Activated naive CD4-positive, alpha-beta T cell treated with anti-CD3 and anti-CD28 coated beads, Interleukin-2, amount 50 U/mL, for 72 hours (primary cell): ENCODE results near the gene AGAP2. TPM values are rescaled to one million over a fixed set of nuclear protein-coding genes. Genes with fewer than 3 reads are reported as not detected.

Experiments
- ATAC-seq, 2 donors: fragments of 150-1000 bp; cut with Tn5 transposase; 2 replicates each; pipeline ENCODE4 v1.10.0; 2021; ENCODE audit warnings: mild to moderate bottlenecking in 2 of 2, moderate library complexity in 2 of 2
- DNase-seq, 2 donors: peaks; one replicate each; pipeline ENCODE4 v3.0.0; 2021 to 2022; ENCODE audit warnings: low spot score in 2 of 2
- H3K27ac Mint-ChIP-seq, 2 donors: one replicate each; pipeline ENCODE4 v1.8.0; 2022; ENCODE audit warnings: mild to moderate bottlenecking in 2 of 2, mixed read lengths in 2 of 2
- H3K36me3 Mint-ChIP-seq, 2 donors: one replicate each; pipeline ENCODE4 v1.8.0; 2022; ENCODE audit warnings: mixed read lengths in 2 of 2
- H3K9me3 Mint-ChIP-seq, 2 donors: one replicate each; pipeline ENCODE4 v1.8.0; 2022; ENCODE audit warnings: mixed read lengths in 2 of 2
- total RNA-seq, 2 donors: library from RNA; stranded (reverse); gene quantifications; one replicate each; pipeline ENCODE4 v1.2.3, GENCODE V29; 2022

Gene AGAP2
- total RNA-seq, 2 donors from 2014 or later = 28.9 to 38.4 TPM

- H3K9me3 Mint-ChIP-seq = no peaks in the 10 kb centered on the region
- ATAC-seq (peak; percentile 83 to 93), DNase-seq (peak; percentile 86 to 91)
- peak within 1 kb of the TSS; percentile 89 to 94 for H3K27ac Mint-ChIP-seq
- peaks cover 0 to 29% of the 10 kb centered on the region in 2 donors for H3K36me3 Mint-ChIP-seq
These were observed 33.4 kb upstream of the AGAP2 start, which contains the start of gene METTL1 for GRCh38 chr12:57771873-57772428. METTL1 (minus strand) TSS chr12:57772105; CDS start chr12:57772083, 22 bp downstream.

GRCh38 chr12:57771236-57771872 is 32.8 kb upstream of the AGAP2 start:
- ATAC-seq = peak; percentile 71 to 84
- peak overlapping the region; percentile 89 to 94 for H3K27ac Mint-ChIP-seq
- peaks cover 0 to 29% of the 10 kb centered on the region in 2 donors for H3K36me3 Mint-ChIP-seq
- no peaks in the 10 kb centered on the region for H3K9me3 Mint-ChIP-seq
- peak in 1 of 2 donors; percentile 86 for DNase-seq

GRCh38 chr12:57770734-57771133 is 32.2 kb upstream of the AGAP2 start:
- ATAC-seq (no peak), DNase-seq (no peak)
- peaks cover 0 to 24% of the 10 kb centered on the region in 2 donors for H3K36me3 Mint-ChIP-seq
- peak overlapping the region in 1 of 2 donors; percentile 94 for H3K27ac Mint-ChIP-seq
- no peaks in the 10 kb centered on the region for H3K9me3 Mint-ChIP-seq

- ATAC-seq (no peak), DNase-seq (no peak)
- Mint-ChIP-seq H3K36me3 (peaks cover 0 to 30% of the 10 kb centered on the region in 2 donors), H3K27ac (peak overlapping the region in 1 of 2 donors; percentile 94), H3K9me3 (no peaks in the 10 kb centered on the region)
These were observed 31.1 kb upstream of the AGAP2 start for GRCh38 chr12:57769594-57769993.

- peaks cover 11 to 45% of the 10 kb centered on the region in 2 donors for H3K36me3 Mint-ChIP-seq
- no peak overlapping the region for H3K27ac Mint-ChIP-seq
- DNase-seq (no peak), ATAC-seq (no peak)
- H3K9me3 Mint-ChIP-seq = no peaks in the 10 kb centered on the region
These were observed 29.3 kb upstream of the AGAP2 start for GRCh38 chr12:57767876-57768275.

GRCh38 chr12:57767305-57767698 is 28.8 kb upstream of the AGAP2 start:
- DNase-seq (no peak), ATAC-seq (no peak)
- Mint-ChIP-seq H3K9me3 (no peaks in the 10 kb centered on the region), H3K36me3 (peaks cover 11 to 43% of the 10 kb centered on the region in 2 donors), H3K27ac (no peak overlapping the region)

- DNase-seq = no peak
- peaks cover 11 to 40% of the 10 kb centered on the region in 2 donors for H3K36me3 Mint-ChIP-seq
- no peaks in the 10 kb centered on the region for H3K9me3 Mint-ChIP-seq
- H3K27ac Mint-ChIP-seq = peak within 1 kb of the TSS in 1 of 2 donors; percentile 83
- peak in 1 of 2 donors; percentile 23 for ATAC-seq
These were observed 28.1 kb upstream of the AGAP2 start, which contains the start of gene CYP27B1 for GRCh38 chr12:57766464-57767304. CYP27B1 (minus strand) TSS chr12:57767078; CDS start chr12:57767041, 37 bp downstream.

- DNase-seq (peak in 1 of 2 donors; percentile 25), ATAC-seq (peak in 1 of 2 donors; percentile 31)
- H3K9me3 Mint-ChIP-seq = no peaks in the 10 kb centered on the region
- H3K27ac Mint-ChIP-seq = peak overlapping the region; percentile 41 to 83
- H3K36me3 Mint-ChIP-seq = peaks cover 11 to 39% of the 10 kb centered on the region in 2 donors
These were observed 27.3 kb upstream of the AGAP2 start for GRCh38 chr12:57765698-57766463.

GRCh38 chr12:57765003-57765697 is 26.6 kb upstream of the AGAP2 start:
- Mint-ChIP-seq H3K27ac (peak overlapping the region; percentile 41 to 83), H3K9me3 (no peaks in the 10 kb centered on the region), H3K36me3 (peaks cover 11 to 32% of the 10 kb centered on the region in 2 donors)
- DNase-seq (peak; percentile 62 to 78), ATAC-seq (peak; percentile 79 to 84)

- Mint-ChIP-seq H3K36me3 (peaks cover 12 to 26% of the 10 kb centered on the region in 2 donors), H3K9me3 (no peaks in the 10 kb centered on the region), H3K27ac (peak overlapping the region; percentile 14 to 83)
- DNase-seq (no peak), ATAC-seq (peak; percentile 14 to 23)
These were observed 26.1 kb upstream of the AGAP2 start for GRCh38 chr12:57764662-57765002.

- no peak for DNase-seq
- ATAC-seq = no peak
- Mint-ChIP-seq H3K9me3 (no peaks in the 10 kb centered on the region), H3K36me3 (peaks cover 15 to 25% of the 10 kb centered on the region in 2 donors), H3K27ac (peak overlapping the region; percentile 11 to 83)
These were observed 25.5 kb upstream of the AGAP2 start for GRCh38 chr12:57763881-57764661.

GRCh38 chr12:57762463-57762862 is 23.9 kb upstream of the AGAP2 start:
- DNase-seq (no peak), ATAC-seq (no peak)
- Mint-ChIP-seq H3K36me3 (peaks cover 15 to 25% of the 10 kb centered on the region in 2 donors), H3K27ac (no peak overlapping the region), H3K9me3 (no peaks in the 10 kb centered on the region)

GRCh38 chr12:57761391-57761998 is 23.0 kb upstream of the AGAP2 start:
- ATAC-seq (no peak), DNase-seq (no peak)
- Mint-ChIP-seq H3K9me3 (no peaks in the 10 kb centered on the region), H3K27ac (no peak overlapping the region), H3K36me3 (peaks cover 19 to 32% of the 10 kb centered on the region in 2 donors)

GRCh38 chr12:57760347-57760982 is 21.9 kb upstream of the AGAP2 start:
- H3K27ac Mint-ChIP-seq = no peak overlapping the region
- no peaks in the 10 kb centered on the region for H3K9me3 Mint-ChIP-seq
- H3K36me3 Mint-ChIP-seq = peaks cover 25 to 37% of the 10 kb centered on the region in 2 donors
- ATAC-seq (no peak), DNase-seq (no peak)
